HG02970 (cell line): ENCODE data around the gene GYG2.
"Not testable (repeated sequence)": the region's sequence is repeated elsewhere in the genome, so short reads cannot be mapped to it uniquely, and the experiment has no call there.

Experiments used
- ATAC-seq: cut with Tn5 transposase; IDR thresholded peaks from one replicate; pipeline ENCODE4 v1.9.1; 2021; ENCODE audit warnings: mild to moderate bottlenecking, moderate library complexity, moderate number of reproducible peaks; ENCODE audit not compliant: unreplicated experiment, low FRiP score

The GYG2 gene

GRCh38 chrX:2828344-2828958, at the start of gene GYG2:
TSS of gene GYG2 (plus strand) at chrX:2828930. CDS start at chrX:2830189, 1,259 bp downstream.
- no peak for ATAC-seq

GRCh38 chrX:2780472-2781225, 48.1 kb upstream of the GYG2 start:
- ATAC-seq: not testable (repeated sequence)

GRCh38 chrX:2781226-2781571, 47.5 kb upstream of the GYG2 start:
- no peak for ATAC-seq

- no peak for ATAC-seq
Measured at GRCh38 chrX:2781698-2782097, 47.0 kb upstream of the GYG2 start.

- ATAC-seq: no peak
Measured at GRCh38 chrX:2782171-2782570, 46.6 kb upstream of the GYG2 start.

GRCh38 chrX:2782778-2783177, 46.0 kb upstream of the GYG2 start:
- no peak for ATAC-seq

GRCh38 chrX:2784026-2784425, 44.7 kb upstream of the GYG2 start:
- no peak for ATAC-seq

GRCh38 chrX:2785538-2785937, 43.2 kb upstream of the GYG2 start:
- no peak for ATAC-seq

- no peak for ATAC-seq
Measured at GRCh38 chrX:2788980-2789379, 39.8 kb upstream of the GYG2 start.

- no peak for ATAC-seq
Measured at GRCh38 chrX:2789569-2789968, 39.2 kb upstream of the GYG2 start.

- ATAC-seq: no peak
Measured at GRCh38 chrX:2793752-2794151, 35.0 kb upstream of the GYG2 start.

- ATAC-seq: no peak
Measured at GRCh38 chrX:2794336-2794735, 34.4 kb upstream of the GYG2 start.

GRCh38 chrX:2796808-2797207, 31.9 kb upstream of the GYG2 start:
- ATAC-seq: not testable (repeated sequence)

GRCh38 chrX:2799369-2799768, 29.4 kb upstream of the GYG2 start:
- ATAC-seq: no peak

- not testable (repeated sequence) for ATAC-seq
Measured at GRCh38 chrX:2799980-2800379, 28.8 kb upstream of the GYG2 start.

- ATAC-seq: no peak
Measured at GRCh38 chrX:2801223-2801622, 27.5 kb upstream of the GYG2 start.

GRCh38 chrX:2802376-2803090, 26.2 kb upstream of the GYG2 start:
- not testable (repeated sequence) for ATAC-seq

GRCh38 chrX:2803486-2803885, 25.2 kb upstream of the GYG2 start:
- not testable (repeated sequence) for ATAC-seq

GRCh38 chrX:2804106-2804843, 24.5 kb upstream of the GYG2 start:
- ATAC-seq: not testable (repeated sequence)

GRCh38 chrX:2804858-2805257, 23.9 kb upstream of the GYG2 start:
- ATAC-seq: not testable (repeated sequence)

GRCh38 chrX:2811271-2811670, 17.5 kb upstream of the GYG2 start:
- ATAC-seq: no peak
